Activated naive CD4-positive, alpha-beta T cell treated with anti-CD3 and anti-CD28 coated beads, Interleukin-2, amount 10 ng/mL, durations not matched to agents 5 hours and 36 hours (primary cell): ENCODE data around the gene PWWP3B. TPM values are rescaled to one million over a fixed set of nuclear protein-coding genes. Genes with fewer than 3 reads are reported as not detected.

ENCODE experiments used
- total RNA-seq, 2 experiments: library from RNA; stranded (reverse); gene quantifications; one replicate each; pipeline ENCODE4 v1.2.3, GENCODE V29; 2021

PWWP3B gene
- not detected for total RNA-seq

GRCh38 chrX:106168107-106168506 lies at the start of gene PWWP3B:
PWWP3B (plus strand) TSS chrX:106168305; CDS start chrX:106205433, 37,128 bp downstream.

Other genes starting within 250 kb of the PWWP3B start
- gene SERPINA7, start 129.6 kb upstream of the PWWP3B start, total RNA-seq: not detected